Kidney tubule cell (primary cell): ENCODE measurements around the gene CRADD.
"Not testable (repeated sequence)": the region's sequence is repeated elsewhere in the genome, so short reads cannot be mapped to it uniquely, and the experiment has no call there.

Experiments used
- DNase-seq: peaks from one replicate; pipeline ENCODE4 v3.0.0-alpha.2; 2018; ENCODE audit warnings: low spot score

The CRADD gene

GRCh38 chr12:93901739-93902138 is 224.6 kb downstream of the CRADD start:
- DNase-seq = no peak

GRCh38 chr12:93902192-93902591 is 225.0 kb downstream of the CRADD start:
- DNase-seq = no peak

- DNase-seq = peak; percentile 82
Measured at GRCh38 chr12:93902736-93903562, 225.8 kb downstream of the CRADD start.

GRCh38 chr12:93904124-93904523 is 226.9 kb downstream of the CRADD start:
- no peak for DNase-seq

GRCh38 chr12:93908264-93908663 is 231.1 kb downstream of the CRADD start:
- DNase-seq = no peak

GRCh38 chr12:93908846-93909567 is 231.8 kb downstream of the CRADD start:
- DNase-seq = no peak

GRCh38 chr12:93911396-93911795 is 234.2 kb downstream of the CRADD start:
- no peak for DNase-seq

- no peak for DNase-seq
Measured at GRCh38 chr12:93912086-93912733, 235.0 kb downstream of the CRADD start.

- no peak for DNase-seq
Measured at GRCh38 chr12:93913845-93914244, 236.7 kb downstream of the CRADD start.

- no peak for DNase-seq
Measured at GRCh38 chr12:93914281-93914680, 237.1 kb downstream of the CRADD start.

GRCh38 chr12:93915411-93915810 is 238.2 kb downstream of the CRADD start:
- DNase-seq = no peak

- DNase-seq = no peak
Measured at GRCh38 chr12:93916402-93916801, 239.2 kb downstream of the CRADD start.

- DNase-seq = peak; percentile 54
Measured at GRCh38 chr12:93918262-93918661, 241.1 kb downstream of the CRADD start.

GRCh38 chr12:93918900-93919299 is 241.7 kb downstream of the CRADD start:
- no peak for DNase-seq

- DNase-seq = peak; percentile 50
Measured at GRCh38 chr12:93921521-93921920, 244.3 kb downstream of the CRADD start.

GRCh38 chr12:93922583-93923006 is 245.4 kb downstream of the CRADD start:
- no peak for DNase-seq

GRCh38 chr12:93924367-93924766 is 247.2 kb downstream of the CRADD start:
- DNase-seq = no peak

GRCh38 chr12:93925585-93926205 is 248.5 kb downstream of the CRADD start:
- no peak for DNase-seq

GRCh38 chr12:93926237-93926636 is 249.1 kb downstream of the CRADD start:
- DNase-seq = no peak

GRCh38 chr12:93929081-93929480 is 251.9 kb downstream of the CRADD start:
- not testable (repeated sequence) for DNase-seq

- no peak for DNase-seq
Measured at GRCh38 chr12:93937812-93938211, 260.6 kb downstream of the CRADD start.

- DNase-seq = no peak
Measured at GRCh38 chr12:93938317-93938716, 261.1 kb downstream of the CRADD start.
